Ishikawa (cell line): Measurements from ENCODE around the gene AMN.

ENCODE experiments used
- CEBPB ChIP-seq: IDR thresholded peaks from 2 replicates; pipeline ENCODE4 v1.6.1; 2012
- CREB1 ChIP-seq: IDR thresholded peaks from 2 replicates; pipeline ENCODE4 v1.6.1; 2012; ENCODE audit warnings: low read depth
- EGR1 ChIP-seq: IDR thresholded peaks from 2 replicates; pipeline ENCODE4 v1.6.1; 2012
- EP300 ChIP-seq: IDR thresholded peaks from 2 replicates; pipeline ENCODE4 v1.6.1; 2012; ENCODE audit warnings: borderline replicate concordance
- FOXM1 ChIP-seq: IDR thresholded peaks from 2 replicates; pipeline ENCODE4 v1.6.1; 2012; ENCODE audit warnings: low read depth, borderline replicate concordance
- MAX ChIP-seq: IDR thresholded peaks from 2 replicates; pipeline ENCODE4 v1.6.1; 2012
- NFIC ChIP-seq: IDR thresholded peaks from 2 replicates; pipeline ENCODE4 v1.6.1; 2012
- RAD21 ChIP-seq: IDR thresholded peaks from 2 replicates; pipeline ENCODE4 v1.6.1; 2012; ENCODE audit warnings: low read depth
- REST ChIP-seq: IDR thresholded peaks from 2 replicates; pipeline ENCODE4 v1.6.1; 2012; ENCODE audit warnings: low read depth, mild to moderate bottlenecking
- TAF1 ChIP-seq: IDR thresholded peaks from 2 replicates; pipeline ENCODE4 v1.6.1; 2012; ENCODE audit warnings: low read depth, mild to moderate bottlenecking
- TCF12 ChIP-seq: IDR thresholded peaks from 2 replicates; pipeline ENCODE4 v1.6.1; 2012; ENCODE audit warnings: low read depth
- TEAD4 ChIP-seq: IDR thresholded peaks from 2 replicates; pipeline ENCODE4 v1.6.1; 2012
- USF1 ChIP-seq: IDR thresholded peaks from 2 replicates; pipeline ENCODE4 v1.6.1; 2012
- YY1 ChIP-seq: IDR thresholded peaks from 2 replicates; pipeline ENCODE4 v1.6.1; 2012; ENCODE audit warnings: low read depth
- ZBTB7A ChIP-seq: IDR thresholded peaks from 2 replicates; pipeline ENCODE4 v1.6.1; 2012; ENCODE audit warnings: low read depth

Gene AMN

GRCh38 chr14:102922490-102923200, at the start of gene AMN:
AMN (plus strand) TSS chr14:102922663; CDS start chr14:102922689, 26 bp downstream.
- no peak for TF ChIP-seq EGR1
- TF ChIP-seq MAX = no peak
- TF ChIP-seq FOXM1 = no peak
- TF ChIP-seq YY1 = no peak
- no peak for TF ChIP-seq CEBPB
- no peak for TF ChIP-seq TCF12
- no peak for TF ChIP-seq EP300
- no peak for TF ChIP-seq TEAD4

- TF ChIP-seq EP300 (no peak), CREB1 (no peak), NFIC (no peak), YY1 (no peak), RAD21 (no peak), TAF1 (no peak), FOXM1 (no peak), REST (no peak), USF1 (no peak), EGR1 (no peak), CEBPB (no peak), TCF12 (no peak), TEAD4 (no peak), MAX (no peak), ZBTB7A (no peak)
These were observed 49.3 kb upstream of the AMN start for GRCh38 chr14:102873131-102873530.

- TF ChIP-seq ZBTB7A = no peak
- TF ChIP-seq TEAD4 = no peak
- TF ChIP-seq MAX = no peak
- no peak for TF ChIP-seq TCF12
These were observed 48.9 kb upstream of the AMN start for GRCh38 chr14:102873546-102874061.

GRCh38 chr14:102875652-102876051, 46.8 kb upstream of the AMN start:
- TF ChIP-seq TAF1 (no peak), FOXM1 (no peak), TCF12 (no peak), NFIC (no peak), EGR1 (no peak), CREB1 (no peak), CEBPB (no peak), TEAD4 (no peak), MAX (no peak), YY1 (no peak), ZBTB7A (no peak), REST (no peak), USF1 (no peak), RAD21 (no peak), EP300 (no peak)

- TF ChIP-seq TAF1 (no peak), TCF12 (no peak), MAX (no peak), CEBPB (no peak), EP300 (no peak), TEAD4 (no peak), USF1 (no peak), FOXM1 (no peak), CREB1 (no peak)
These were observed 44.1 kb upstream of the AMN start for GRCh38 chr14:102878174-102878969.
